Neural progenitor cell (in vitro differentiated cells): ENCODE measurements around the gene SLC35F4.

Experiments used
- EZH2phosphoT487 ChIP-seq: fragments of 200-600 bp; sonication (generic); IDR thresholded peaks from 2 replicates; pipeline ENCODE4 v1.6.1; 2017; ENCODE audit warnings: antibody characterized with exemption
- TF ChIP-seq, protein P1 (sequence below): fragments of 200-600 bp; sonication (generic); IDR thresholded peaks from 2 replicates; pipeline ENCODE4 v1.5.1; 2017; ENCODE audit warnings: antibody characterized with exemption, mild to moderate bottlenecking

DNA sequence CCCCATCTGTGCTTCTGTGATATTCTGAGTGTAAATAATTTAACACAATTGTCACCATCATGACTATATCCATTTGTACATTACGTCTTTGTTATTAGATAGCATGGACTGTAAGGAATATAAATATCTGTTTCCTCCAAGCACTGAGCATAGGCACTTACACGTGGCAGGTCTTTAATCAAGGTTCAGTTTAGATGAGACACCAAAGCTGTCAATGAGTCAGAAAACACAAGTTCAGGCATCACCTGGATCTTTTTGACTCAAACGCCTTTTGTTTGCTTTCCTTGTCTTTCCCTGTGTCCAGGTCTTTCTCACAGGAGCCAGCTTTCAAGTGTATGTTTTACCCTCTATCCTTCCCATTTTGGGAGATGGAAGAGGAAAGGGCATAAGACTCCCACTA lies 209.0 kb downstream of the SLC35F4 start:
- TF ChIP-seq, protein P1, sequence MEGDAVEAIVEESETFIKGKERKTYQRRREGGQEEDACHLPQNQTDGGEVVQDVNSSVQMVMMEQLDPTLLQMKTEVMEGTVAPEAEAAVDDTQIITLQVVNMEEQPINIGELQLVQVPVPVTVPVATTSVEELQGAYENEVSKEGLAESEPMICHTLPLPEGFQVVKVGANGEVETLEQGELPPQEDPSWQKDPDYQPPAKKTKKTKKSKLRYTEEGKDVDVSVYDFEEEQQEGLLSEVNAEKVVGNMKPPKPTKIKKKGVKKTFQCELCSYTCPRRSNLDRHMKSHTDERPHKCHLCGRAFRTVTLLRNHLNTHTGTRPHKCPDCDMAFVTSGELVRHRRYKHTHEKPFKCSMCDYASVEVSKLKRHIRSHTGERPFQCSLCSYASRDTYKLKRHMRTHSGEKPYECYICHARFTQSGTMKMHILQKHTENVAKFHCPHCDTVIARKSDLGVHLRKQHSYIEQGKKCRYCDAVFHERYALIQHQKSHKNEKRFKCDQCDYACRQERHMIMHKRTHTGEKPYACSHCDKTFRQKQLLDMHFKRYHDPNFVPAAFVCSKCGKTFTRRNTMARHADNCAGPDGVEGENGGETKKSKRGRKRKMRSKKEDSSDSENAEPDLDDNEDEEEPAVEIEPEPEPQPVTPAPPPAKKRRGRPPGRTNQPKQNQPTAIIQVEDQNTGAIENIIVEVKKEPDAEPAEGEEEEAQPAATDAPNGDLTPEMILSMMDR: no peak
- TF ChIP-seq EZH2phosphoT487: no peak
